Activated CD8-positive, alpha-beta T cell treated with anti-CD3 and anti-CD28 coated beads for 36 hours (primary cell): Measurements from ENCODE around the gene VEGFB. TPM values are rescaled to one million over a fixed set of nuclear protein-coding genes. Genes with fewer than 3 reads are reported as not detected.

Source experiments
- ATAC-seq: fragments of 200-7000 bp; cut with Tn5 transposase; one replicate; pipeline ENCODE4 v1.10.0; 2021; ENCODE audit warnings: mild to moderate bottlenecking, moderate library complexity
- CTCF ChIA-PET: fragments of 350-600 bp; sonication (Branson Sonifier 250); formaldehyde crosslinking; loops from one replicate; lab custom pipeline; 2021; ENCODE audit warnings: antibody characterized with exemption; lab: Charles Lee
- POLR2A ChIA-PET: fragments of 350-600 bp; sonication (Branson Sonifier 250); formaldehyde crosslinking; loops from one replicate; lab custom pipeline; 2021; ENCODE audit warnings: antibody characterized with exemption; lab: Charles Lee
- DNase-seq: peaks from one replicate; pipeline ENCODE4 v3.0.0-alpha.2; 2020
- H3K27ac Mint-ChIP-seq: one replicate; pipeline ENCODE4 v1.8.0; 2021; ENCODE audit warnings: mild to moderate bottlenecking, mixed read lengths
- H3K27me3 Mint-ChIP-seq: one replicate; pipeline ENCODE4 v1.8.0; 2021; ENCODE audit warnings: mixed read lengths
- H3K36me3 Mint-ChIP-seq: one replicate; pipeline ENCODE4 v1.8.0; 2021; ENCODE audit warnings: low read depth, mixed read lengths
- H3K4me1 Mint-ChIP-seq: one replicate; pipeline ENCODE4 v1.8.0; 2021; ENCODE audit warnings: low read depth, mixed read lengths
- H3K4me3 Mint-ChIP-seq: one replicate; pipeline ENCODE4 v1.8.0; 2021; ENCODE audit warnings: mild to moderate bottlenecking, moderate library complexity, mixed read lengths
- H3K9me3 Mint-ChIP-seq: one replicate; pipeline ENCODE4 v1.8.0; 2021; ENCODE audit warnings: mixed read lengths
- intact Hi-C: fragments of 100-400 bp; cut with micrococcal nuclease; formaldehyde crosslinking; loops from one replicate; pipeline ENCODE4 v1.10.0; 2022
- total RNA-seq, 2 experiments: library from RNA; stranded (reverse); gene quantifications; one replicate each; pipeline ENCODE4 v1.2.3, GENCODE V29; 2021
- TF ChIP-seq, protein P1 (sequence below): fragments of 200-600 bp; IDR thresholded peaks from one replicate; pipeline ENCODE4 v1.8.0; 2022; ENCODE audit warnings: antibody characterized with exemption, mild to moderate bottlenecking

Gene VEGFB
- total RNA-seq, 2 experiments from 2014 or later, result 86.6 to 104 TPM

- TF ChIP-seq, protein P1, sequence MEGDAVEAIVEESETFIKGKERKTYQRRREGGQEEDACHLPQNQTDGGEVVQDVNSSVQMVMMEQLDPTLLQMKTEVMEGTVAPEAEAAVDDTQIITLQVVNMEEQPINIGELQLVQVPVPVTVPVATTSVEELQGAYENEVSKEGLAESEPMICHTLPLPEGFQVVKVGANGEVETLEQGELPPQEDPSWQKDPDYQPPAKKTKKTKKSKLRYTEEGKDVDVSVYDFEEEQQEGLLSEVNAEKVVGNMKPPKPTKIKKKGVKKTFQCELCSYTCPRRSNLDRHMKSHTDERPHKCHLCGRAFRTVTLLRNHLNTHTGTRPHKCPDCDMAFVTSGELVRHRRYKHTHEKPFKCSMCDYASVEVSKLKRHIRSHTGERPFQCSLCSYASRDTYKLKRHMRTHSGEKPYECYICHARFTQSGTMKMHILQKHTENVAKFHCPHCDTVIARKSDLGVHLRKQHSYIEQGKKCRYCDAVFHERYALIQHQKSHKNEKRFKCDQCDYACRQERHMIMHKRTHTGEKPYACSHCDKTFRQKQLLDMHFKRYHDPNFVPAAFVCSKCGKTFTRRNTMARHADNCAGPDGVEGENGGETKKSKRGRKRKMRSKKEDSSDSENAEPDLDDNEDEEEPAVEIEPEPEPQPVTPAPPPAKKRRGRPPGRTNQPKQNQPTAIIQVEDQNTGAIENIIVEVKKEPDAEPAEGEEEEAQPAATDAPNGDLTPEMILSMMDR, result no peak
- CTCF ChIA-PET, result interaction anchor here (1.0 to 1.4 kb wide), 3 partner anchors 11 to 40 kb away, joined by 3 to 4 read pairs (median 4); no protein-coding TSS in a partner anchor
Observed at GRCh38 chr11:64263021-64263946, 28.9 kb downstream of the VEGFB start.

GRCh38 chr11:64263947-64264317 is 29.5 kb downstream of the VEGFB start:
- ATAC-seq (no peak), DNase-seq (no peak)
- intact Hi-C loops, result no loop called here
- H3K4me3 Mint-ChIP-seq, result no peak overlapping the region
- no peaks in the 10 kb centered on the region for H3K9me3 Mint-ChIP-seq
- peaks cover 17% of the 10 kb centered on the region for H3K36me3 Mint-ChIP-seq
- CTCF ChIA-PET, result interaction anchor here (1.1 to 1.6 kb wide), 3 partner anchors 13 to 40 kb away, joined by 4 to 10 read pairs (median 8); partner anchors contain the start of gene CATSPERZ
- H3K4me1 Mint-ChIP-seq, result peaks cover 25% of the 10 kb centered on the region
- H3K27me3 Mint-ChIP-seq, result no peaks in the 10 kb centered on the region
- no peak overlapping the region for H3K27ac Mint-ChIP-seq
- TF ChIP-seq, protein P1, result no peak
- POLR2A ChIA-PET, result interaction anchor here (1.0 to 1.4 kb wide), 3 partner anchors 14 to 57 kb away, joined by 4 to 5 read pairs (median 4); no protein-coding TSS in a partner anchor

More at GRCh38 chr11:64263021-64263946, 28.9 kb downstream of the VEGFB start:
- no peaks in the 10 kb centered on the region for H3K27me3 Mint-ChIP-seq
- peaks cover 20% of the 10 kb centered on the region for H3K4me1 Mint-ChIP-seq
- no peak for DNase-seq
- H3K36me3 Mint-ChIP-seq, result peaks cover 14% of the 10 kb centered on the region
- ATAC-seq, result no peak
- H3K4me3 Mint-ChIP-seq, result no peak overlapping the region
- no peak overlapping the region for H3K27ac Mint-ChIP-seq
- POLR2A ChIA-PET, result interaction anchor here (1.0 to 1.4 kb wide), 3 partner anchors 14 to 56 kb away, joined by 4 to 5 read pairs (median 4); no protein-coding TSS in a partner anchor
- intact Hi-C loops, result no loop called here
- H3K9me3 Mint-ChIP-seq, result no peaks in the 10 kb centered on the region

- CTCF ChIA-PET, result interaction anchor here (1.1 to 1.6 kb wide), 3 partner anchors 14 to 39 kb away, joined by 4 to 10 read pairs (median 8); partner anchors contain the start of gene CATSPERZ
Observed at GRCh38 chr11:64264371-64264852, 30.0 kb downstream of the VEGFB start.

DNA sequence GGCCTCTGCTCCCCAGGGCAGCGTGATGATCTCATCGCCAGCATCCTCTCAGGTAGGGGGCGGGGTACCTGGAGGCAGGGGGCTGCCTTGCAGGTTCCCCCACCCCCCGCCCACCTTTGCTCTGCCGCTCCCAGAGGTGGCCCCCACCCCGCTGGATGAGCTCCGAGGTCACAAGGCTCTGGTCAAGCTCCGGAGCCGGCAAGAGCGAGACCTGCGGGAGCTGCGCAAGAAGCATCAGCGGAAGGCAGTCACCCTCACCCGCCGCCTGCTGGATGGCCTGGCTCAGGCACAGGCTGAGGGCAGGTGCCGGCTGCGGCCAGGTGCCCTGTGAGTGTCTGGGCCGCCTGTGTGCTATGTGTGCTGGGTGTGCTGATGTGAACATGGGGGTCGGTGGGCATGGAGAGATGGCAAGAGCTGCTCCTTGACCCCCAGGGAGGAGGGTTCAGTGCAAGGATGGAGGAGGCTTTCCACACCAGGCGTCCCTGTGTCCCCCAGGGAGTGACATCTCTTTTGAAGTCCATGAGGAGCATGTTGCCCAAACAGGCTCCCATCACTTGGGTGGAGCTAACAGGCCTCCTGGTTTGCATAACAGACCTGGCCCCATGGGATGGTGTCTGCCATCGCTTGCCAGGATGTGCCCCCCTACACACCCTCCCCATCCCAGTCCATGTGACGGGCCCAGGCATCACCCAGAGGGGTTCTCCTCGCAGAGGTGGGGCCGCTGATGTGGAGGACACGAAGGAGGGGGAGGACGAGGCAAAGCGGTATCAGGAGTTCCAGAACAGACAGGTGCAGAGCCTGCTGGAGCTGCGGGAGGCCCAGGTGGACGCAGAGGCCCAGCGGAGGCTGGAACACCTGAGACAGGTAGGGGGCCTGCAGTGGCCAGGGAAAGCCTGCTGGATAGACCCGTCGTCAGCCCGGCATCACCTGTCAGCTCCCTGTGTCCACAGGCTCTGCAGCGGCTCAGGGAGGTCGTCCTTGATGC is 31.1 kb downstream of the VEGFB start:
- Mint-ChIP-seq H3K4me1 (peaks cover 15% of the 10 kb centered on the region), H3K27me3 (no peaks in the 10 kb centered on the region), H3K4me3 (no peak overlapping the region), H3K36me3 (peaks cover 10% of the 10 kb centered on the region), H3K27ac (peak overlapping the region; percentile 20), H3K9me3 (no peaks in the 10 kb centered on the region)
- DNase-seq, result no peak
- ATAC-seq, result no peak
- CTCF ChIA-PET, result interaction anchor here (1.1 to 5.3 kb wide), 3 partner anchors 15 to 61 kb away, joined by 8 to 22 read pairs (median 10); partner anchors contain the start of gene CATSPERZ
- TF ChIP-seq, protein P1, result no peak
- intact Hi-C loops, result no loop called here
- POLR2A ChIA-PET, result interaction anchor here (1.0 to 1.5 kb wide), 2 partner anchors 15 to 51 kb away, joined by 3 to 4 read pairs; partner anchors contain the start of gene PLCB3

More at GRCh38 chr11:64264371-64264852, 30.0 kb downstream of the VEGFB start:
- Mint-ChIP-seq H3K27ac (no peak overlapping the region), H3K27me3 (no peaks in the 10 kb centered on the region), H3K4me3 (no peak overlapping the region), H3K9me3 (no peaks in the 10 kb centered on the region), H3K4me1 (peaks cover 26% of the 10 kb centered on the region), H3K36me3 (peaks cover 17% of the 10 kb centered on the region)
- intact Hi-C loops, result no loop called here
- TF ChIP-seq, protein P1, result no peak
- POLR2A ChIA-PET, result interaction anchor here (1.0 to 1.5 kb wide), 4 partner anchors 13 to 57 kb away, joined by 3 to 4 read pairs (median 4); partner anchors contain the start of gene PLCB3
- no peak for ATAC-seq
- DNase-seq, result no peak
